GM21515 (cell line): ENCODE data around the gene BTNL9.
"Not testable (repeated sequence)": the region's sequence is repeated elsewhere in the genome, so short reads cannot be mapped to it uniquely, and the experiment has no call there.

ENCODE experiments used
- ATAC-seq: cut with Tn5 transposase; IDR thresholded peaks from one replicate; pipeline ENCODE4 v1.9.1; 2021; ENCODE audit not compliant: unreplicated experiment

BTNL9 gene

DNA sequence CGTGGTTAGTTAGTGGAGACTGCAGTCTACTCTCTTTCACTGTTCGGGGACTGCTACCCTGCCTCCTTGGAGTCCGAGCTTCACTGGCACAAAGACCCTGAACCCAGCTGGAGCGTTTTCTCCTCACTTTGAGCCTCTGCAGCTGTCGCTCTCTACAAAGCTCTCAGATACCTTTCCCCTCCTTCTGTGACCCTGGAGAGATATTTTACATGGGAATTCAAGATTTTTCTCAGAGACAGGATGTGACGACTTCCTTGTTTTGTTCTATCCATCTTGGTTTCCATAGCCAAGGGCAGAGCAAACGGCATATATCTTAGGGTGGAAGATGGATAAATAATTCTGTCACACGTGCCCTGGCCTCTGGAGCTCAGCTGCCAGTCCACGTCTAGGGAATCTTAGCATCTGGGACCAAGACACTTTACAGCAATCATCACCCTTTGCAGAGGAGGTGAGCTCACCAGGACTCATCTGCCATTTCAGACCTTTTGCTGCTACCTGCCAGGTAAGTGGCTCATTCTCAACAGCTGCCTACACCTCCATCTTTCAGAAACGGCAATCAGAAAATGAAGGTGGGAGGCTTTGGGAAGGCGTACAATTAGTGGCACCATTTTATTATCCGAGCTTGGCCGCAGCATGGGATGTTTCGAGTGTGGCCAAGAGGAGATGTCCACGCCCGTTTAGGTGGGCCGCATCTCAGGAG is at the start of gene BTNL9:
Gene BTNL9, plus strand, starts transcription at position 336 of the 700 bp plus-strand sequence. CDS start 5,224 bp downstream, outside the sequence.
- ATAC-seq = no peak

DNA sequence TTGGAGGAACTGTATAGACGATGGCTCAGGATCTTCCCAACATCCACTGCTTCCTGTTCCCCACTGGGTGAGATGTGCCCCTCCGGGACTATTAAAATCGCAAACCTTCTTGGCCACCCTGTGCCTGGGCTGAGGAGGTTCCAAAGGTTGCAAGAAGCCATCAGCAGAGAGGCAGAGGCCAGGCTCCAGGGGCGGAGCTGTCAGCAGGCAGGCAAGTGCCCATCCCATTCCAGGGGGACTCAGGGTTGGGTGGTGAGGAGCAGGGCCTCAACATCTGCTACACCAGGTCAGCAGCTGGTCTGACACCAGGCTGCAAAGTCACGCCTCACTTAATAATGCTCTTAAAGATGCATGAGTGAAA is 49.2 kb upstream of the BTNL9 start:
- ATAC-seq = no peak

DNA sequence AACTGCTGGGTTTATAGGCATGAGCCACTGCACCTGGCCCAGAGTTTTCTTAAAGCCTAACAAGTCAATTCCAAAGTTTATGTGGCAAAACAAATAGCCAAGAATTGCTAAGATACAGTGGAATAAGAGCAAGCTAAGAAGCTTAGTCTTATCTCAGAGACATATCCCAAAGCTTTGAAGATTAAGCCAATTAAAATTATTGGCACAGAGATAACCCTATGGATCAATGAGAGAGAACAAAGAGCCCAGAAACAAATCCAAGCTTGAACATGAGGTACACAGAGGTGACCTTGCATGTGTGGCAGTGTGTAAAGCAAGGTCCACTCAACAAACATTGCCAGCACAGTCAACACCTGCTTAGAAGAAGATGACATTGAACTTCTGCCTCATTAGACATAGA is 38.1 kb upstream of the BTNL9 start:
- no peak for ATAC-seq

DNA sequence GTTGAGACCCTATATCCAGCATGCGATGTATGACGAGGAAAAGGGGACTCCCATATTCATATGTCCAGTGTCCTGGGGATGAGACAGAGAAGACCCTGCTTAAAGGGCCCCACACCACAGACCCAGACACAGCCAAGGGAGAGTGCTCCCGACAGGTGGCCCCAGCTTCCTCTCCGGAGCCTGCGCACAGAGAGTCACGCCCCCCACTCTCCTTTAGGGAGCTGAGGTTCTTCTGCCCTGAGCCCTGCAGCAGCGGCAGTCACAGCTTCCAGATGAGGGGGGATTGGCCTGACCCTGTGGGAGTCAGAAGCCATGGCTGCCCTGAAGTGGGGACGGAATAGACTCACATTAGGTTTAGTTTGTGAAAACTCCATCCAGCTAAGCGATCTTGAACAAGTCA is 34.3 kb upstream of the BTNL9 start:
- no peak for ATAC-seq

DNA sequence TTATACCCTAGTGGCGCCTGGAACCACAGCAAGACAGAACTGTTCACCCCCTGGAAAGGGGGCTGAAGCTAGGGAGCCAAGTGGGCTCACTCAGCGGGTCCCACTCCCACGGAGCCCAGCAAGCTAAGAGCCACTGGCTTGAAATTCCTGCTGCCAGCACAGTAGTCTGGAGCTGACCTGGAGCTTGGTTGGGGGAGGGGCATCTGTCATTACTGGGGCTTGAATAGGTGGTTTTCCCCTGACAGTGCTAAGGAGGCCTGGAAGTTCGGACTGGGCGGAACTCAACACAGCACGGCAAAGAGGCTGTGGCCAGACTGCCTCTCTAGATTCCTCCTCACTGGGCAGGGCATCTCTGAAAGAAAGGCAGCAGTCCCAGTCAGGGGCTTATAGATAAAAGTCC is 31.9 kb upstream of the BTNL9 start:
- no peak for ATAC-seq

DNA sequence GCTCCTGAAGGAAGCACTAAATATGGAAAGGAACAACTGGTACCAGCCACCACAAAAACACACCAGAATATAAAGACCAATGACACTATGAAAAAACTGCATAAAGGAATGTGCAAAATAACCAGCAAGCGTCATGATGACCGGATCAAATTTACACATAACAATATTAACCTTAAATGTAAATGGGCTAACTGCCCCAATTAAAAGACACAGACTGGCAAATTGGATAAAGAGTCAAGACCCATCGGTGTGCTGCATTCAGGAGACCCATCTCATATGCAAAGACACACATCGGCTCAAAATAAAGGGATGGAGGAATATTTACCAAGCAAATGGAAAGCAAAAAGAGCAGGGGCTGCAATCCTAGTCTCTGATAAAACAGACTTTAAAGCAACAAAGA is 30.0 kb upstream of the BTNL9 start:
- not testable (repeated sequence) for ATAC-seq

DNA sequence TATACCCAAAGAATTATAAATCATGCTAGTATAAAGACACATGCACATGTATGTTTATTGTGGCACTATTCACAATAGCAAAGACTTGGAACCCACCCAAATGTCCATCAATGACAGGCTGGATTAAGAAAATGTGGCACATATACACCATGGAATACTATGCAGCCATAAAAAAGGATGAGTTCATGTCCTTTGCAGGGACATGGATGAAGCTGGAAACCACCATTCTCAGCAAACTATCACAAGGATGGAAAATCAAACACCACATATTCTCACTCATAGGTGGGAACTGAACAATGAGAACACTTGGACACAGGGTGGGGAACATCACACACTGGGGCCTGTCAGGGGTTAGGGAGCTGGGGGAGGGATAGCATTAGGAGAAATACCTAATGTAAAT is 25.4 kb upstream of the BTNL9 start:
- ATAC-seq = not testable (repeated sequence)

DNA sequence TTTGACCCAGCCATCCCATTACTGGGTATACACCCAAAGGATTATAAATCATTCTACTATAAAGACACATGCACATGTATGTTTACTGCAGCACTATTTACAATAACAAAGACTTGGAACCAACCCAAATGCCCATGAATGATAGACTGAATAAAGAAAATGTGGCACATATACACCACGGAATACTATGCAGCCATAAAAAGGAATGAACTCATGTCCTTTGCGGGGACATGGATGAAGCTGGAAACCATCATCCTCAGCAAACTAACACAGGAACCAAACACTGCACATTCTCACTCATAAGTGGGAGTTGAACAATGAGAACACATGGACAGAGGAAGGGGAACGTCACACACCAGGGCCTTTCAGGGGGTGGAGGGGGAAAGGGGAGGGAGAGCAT is 22.6 kb upstream of the BTNL9 start:
- ATAC-seq = not testable (repeated sequence)

DNA sequence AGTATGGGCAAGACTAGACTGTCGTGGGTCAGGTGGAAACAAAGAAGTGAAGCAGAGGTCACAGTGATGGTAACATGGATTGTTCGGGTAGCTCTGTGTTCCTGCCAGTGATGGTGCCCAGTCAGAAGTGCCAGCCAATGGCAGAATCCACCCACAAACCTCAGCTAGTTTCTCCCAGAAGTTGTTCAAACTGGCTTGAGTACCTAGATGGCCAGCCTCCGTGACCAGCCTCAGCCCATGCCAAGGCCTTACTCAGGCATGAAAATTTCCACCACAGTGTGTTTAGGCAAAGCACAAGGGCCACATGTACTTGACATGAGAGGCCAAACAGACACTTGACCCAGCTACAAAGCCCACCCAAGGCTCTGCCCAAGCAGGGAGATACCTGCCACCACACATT is 19.4 kb upstream of the BTNL9 start:
- ATAC-seq = no peak

DNA sequence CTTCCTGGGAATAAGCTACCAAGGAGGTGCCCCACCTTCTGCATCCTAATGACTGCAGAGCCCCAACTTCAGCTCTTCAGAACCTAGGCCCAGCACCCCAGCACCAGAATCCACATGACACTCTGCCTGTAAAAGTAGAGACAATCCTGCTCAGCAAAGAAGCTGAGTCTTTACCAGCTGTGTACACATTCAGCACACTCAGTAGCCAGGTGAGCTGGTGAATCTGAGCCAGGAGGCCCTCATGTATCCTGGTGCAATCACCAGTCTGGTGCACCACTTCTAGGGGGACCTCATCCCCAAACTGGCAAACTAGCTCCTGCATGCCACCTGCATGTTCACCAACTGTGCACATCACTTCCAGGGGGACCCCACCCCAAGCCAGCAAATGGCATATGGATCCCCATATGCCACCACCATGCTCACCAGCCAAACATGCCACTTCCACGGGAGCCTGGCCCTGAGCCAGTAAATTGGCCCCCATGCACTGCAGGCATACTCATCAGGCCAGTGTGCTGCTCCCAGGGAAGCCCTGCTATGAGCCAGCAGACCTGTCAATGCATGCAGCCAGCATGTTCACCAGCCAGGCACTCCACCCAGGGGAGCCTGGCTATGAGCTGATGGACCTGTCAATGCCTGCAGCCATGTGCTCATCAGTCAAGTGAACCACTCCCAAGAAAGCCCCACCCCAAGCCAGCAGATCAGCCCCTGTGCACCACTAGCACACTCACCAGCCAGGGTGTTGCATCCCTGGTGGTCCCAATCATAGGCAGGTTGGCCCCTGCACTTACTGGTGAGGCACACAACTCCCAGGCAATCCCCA is 15.6 kb upstream of the BTNL9 start:
- ATAC-seq = no peak

DNA sequence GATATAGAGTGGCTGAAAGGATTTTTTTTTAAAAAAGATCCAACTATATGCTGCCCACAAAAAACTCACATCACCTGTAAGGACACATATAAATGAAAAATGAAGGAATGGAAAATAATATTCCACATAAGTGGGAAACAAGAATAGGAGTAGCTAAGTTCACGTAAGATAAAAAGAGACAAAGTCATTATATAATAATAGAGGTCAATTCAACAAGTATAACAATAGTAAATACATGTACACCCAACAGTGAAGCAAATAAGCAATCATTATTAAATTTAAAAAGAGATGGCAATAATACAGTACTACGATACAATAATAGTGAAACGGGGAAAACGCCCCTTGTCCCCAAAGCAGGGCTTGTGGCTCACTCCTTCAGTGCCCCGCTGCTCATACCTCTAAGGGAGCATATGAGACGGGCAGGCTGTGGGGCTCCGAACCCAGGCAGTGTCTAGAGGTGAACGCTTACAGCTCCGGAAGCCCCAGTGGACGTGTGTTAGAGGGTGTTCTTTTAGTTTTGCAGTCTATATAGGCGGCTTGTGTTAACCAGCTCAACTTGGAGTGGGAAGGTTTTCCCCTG is 12.5 kb upstream of the BTNL9 start:
- no peak for ATAC-seq

DNA sequence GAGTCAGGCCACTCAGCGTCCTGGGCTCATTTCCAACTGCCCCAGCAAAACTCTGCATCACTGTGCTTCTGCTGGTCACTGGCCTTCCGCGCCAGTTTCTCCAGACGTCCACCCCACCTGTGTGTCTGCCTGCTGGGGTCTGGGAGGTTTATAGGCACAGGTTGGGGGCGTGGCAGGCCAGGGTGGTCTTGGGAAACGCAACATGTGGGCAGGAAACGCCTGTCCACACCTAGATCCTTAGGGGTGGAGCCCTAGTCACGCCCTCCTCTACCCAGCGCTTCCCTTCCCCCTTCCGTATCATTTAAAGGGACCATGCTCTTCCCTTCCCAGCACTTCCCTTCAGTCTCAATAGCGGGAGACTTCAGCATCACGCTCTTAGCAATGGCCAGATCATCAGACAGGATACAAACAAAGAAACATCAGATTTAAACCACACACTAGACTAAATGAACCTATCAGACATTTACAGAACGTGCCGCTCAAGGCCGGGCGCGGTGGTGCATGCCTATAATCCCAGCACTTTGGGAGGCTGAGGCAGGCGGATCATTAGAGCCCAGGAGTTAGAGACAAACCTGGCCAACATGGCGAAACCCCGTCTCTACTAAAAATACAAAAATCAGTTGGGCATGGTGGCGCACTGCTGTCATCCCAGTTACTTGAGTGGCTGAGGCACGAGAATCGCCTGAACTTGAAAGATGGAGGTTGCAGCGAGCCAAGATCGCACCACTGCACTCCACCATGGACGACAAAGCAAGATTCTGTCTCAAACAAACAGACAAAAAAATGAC is 11.8 kb upstream of the BTNL9 start:
- ATAC-seq = no peak

DNA sequence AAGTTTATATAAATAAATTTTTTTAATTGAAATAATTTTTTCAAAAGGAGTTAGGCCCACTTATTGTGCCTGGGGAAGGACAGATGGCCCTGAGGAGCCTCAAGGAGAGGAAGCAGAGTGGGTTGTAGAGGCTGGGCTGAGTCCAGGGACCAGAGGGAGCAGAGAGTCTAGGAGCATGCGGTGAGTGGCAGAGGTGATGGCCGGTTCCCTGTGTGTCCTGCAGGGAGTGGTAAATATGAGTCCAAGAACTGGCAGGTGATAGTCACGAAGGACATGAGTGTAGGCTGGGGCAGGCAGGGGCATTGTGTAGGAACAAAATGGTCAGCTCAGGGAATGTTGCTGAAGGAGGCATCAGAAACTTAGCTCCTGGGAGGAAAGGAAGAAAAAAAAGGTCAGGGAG is 8.3 kb upstream of the BTNL9 start:
- no peak for ATAC-seq

DNA sequence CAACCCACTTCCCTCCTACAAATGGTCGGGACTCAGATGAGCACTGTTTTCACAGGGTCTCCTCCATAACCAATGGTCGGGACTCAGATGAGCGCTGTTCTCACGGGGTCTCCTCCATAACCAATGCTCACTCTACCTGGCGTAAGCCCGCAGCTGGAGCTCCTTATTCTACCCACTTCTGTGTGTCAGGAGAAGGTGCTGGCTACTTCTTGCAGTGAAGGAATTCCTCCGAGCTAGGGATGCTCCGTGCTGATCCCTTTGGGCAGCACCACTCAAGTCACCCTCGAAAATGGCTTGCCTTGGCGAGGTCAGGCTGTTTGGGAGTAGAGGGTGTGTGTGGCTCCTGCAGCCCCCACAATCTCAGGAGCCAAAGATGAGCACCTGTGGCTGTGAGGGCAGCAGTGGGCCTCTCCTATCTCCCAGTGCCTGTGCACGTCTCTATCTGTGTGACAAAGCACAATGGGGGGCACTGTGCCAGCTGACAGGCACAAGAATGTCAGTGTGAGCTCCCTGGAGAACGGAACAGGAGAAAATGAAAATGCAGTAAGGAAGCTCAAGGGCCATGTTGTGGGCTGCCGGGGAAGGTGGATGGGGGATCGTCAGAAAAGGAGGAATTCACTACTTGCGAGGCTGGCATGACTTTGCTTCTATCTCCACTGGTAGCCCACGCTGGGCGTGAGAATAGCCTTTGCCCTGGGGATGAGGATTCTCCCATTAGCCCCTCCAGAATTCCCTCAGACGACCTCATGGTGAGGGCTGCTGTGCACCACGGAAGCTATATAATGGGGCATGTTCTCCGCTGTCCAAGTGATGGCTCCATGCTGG is 3.9 kb upstream of the BTNL9 start:
- no peak for ATAC-seq

DNA sequence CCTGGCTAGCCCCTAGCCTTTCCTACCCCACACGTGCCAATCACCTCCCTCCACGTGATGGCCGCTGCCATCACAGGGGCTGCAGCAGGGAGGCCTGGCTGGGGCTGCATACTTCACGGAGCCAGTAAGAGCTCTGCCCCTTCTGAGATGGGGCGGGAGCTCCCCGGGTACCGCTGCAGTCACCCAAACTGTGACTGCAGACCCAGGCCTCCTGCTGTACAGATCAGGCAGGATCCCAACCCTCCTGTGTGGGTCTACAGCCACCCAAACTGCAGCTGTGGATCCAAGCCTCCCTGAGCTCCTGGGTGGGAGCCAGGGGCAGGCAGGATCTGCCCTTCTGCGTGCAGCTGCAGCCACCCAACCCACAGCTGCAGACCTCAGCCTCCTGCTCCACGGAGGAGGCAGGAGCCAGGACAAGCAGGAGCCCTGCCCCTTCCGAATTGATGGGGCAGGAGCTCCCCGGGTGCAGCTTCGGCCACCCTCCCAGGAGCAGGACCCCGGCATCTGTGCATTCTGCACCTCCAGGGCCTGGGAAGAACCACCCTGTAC is 3.2 kb upstream of the BTNL9 start:
- no peak for ATAC-seq

DNA sequence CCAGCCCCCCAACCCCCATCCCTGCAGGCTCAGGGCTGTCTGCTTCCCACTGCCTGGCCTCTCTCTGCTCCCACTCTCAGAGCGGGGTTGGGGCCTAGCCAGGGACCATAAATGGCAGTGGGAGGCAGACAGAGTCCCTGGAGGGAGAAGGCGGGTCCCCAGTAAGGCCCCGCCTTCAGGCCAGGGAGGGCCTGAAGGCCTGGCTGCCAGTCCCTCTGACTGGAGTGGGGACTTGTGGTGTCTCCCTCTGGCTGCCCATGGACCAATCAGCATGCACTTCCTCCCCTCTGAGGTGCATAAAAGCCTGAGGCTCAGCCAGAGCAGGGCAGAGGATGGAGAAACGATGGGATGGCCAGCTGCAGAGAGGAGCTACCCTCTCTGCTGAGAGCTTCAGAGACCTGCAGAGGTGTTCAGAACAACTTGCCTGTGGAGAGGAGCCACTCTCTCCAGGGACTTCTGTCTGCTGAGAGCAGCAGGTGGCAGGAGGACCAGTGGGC is 2.7 kb upstream of the BTNL9 start:
- no peak for ATAC-seq

DNA sequence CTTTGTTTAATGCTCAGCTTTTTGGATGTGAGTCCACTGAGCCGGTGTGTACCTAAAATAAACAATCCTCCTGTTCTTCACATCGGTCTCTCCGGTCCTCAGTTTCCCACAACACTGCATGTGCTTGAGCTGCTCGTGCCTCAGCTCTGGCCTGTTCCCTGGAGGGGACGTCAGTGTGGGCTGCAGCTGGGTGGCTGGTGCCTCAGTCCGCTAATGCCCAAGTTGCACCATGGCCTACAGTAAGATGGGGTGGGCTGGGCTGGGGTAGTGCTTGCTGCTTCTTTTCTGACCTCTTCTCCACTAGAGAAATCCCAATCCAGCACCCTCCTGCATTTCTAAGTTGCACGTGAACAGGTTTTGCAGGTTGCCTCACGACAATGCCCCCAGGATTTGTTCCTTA is 595 bp upstream of the BTNL9 start:
- ATAC-seq = no peak

DNA sequence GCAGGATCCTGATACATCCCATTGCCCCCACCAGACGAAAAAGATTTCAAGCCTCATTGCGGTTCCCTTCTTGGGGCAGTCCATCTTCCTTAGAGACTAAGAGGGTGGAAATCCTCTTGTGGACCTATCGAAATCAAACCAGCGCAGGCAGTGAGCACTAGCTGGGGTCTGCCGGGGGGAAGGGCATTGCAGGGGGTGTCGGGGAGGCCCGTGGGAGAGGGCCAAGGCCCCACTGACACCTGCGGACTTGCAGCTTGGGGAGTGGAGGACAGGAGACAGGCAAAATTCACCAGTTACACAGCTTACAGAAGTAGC is 522 bp downstream of the BTNL9 start:
- ATAC-seq = no peak

DNA sequence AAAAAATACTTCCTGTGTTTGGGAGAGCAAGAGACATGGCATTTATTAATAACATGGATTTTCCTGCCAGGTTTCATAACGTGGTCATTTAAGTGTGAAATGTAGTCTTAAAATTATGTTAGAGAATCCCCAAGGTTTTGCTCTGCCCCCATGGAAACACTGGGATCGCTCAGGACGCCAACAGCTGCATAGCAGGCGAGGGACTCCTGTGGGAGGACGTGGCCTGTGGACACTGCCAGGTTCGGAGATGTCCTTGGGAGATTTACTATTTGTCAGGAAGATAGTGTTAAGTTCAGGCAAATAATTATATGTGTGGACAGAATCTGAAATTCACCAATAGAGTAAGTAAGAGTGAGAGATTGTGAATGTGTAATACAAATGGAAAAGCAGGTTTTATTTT is 977 bp downstream of the BTNL9 start:
- no peak for ATAC-seq

DNA sequence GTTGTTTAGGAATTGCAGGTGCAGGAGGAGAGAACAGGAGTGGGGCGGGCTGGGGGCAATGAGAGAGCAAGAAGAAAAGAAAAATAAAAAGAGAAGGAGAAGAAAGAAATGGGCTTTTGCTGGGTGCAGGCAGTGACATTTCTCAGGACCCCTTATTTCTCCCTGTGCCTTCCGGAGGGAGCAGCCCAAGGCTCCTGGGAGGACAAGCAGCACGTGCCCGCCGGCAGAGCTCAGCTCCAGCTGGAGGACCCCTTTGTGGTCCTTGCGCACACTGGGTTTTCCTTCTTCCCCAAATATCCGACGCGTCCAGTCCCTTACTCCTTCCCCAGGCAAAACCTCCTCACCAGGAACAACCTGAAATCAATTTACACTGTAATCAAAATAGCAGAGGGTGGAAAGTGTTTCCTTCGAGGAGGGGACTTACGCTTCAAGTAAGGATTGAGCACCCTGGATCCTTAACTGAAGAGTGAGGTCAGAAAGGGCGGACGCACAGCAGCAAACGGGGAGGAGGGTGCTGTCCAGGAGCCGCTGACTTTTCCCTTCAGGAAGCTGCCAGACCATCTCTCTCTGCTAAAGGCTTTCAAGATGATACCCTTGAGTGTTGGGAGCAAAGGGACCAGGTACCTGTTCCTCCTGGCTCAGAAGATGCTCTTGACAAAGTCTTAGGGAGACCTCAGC is 2.1 kb downstream of the BTNL9 start:
- no peak for ATAC-seq
